B cell (primary cell): ENCODE results near the gene ATP11C. TPM values are rescaled to one million over a fixed set of nuclear protein-coding genes. Genes with fewer than 3 reads are reported as not detected.

Experiments used
- ATAC-seq: fragments of 200-7000 bp; cut with Tn5 transposase; one replicate; pipeline ENCODE4 v1.10.0; 2021; ENCODE audit warnings: low read depth, mild to moderate bottlenecking, moderate number of reproducible peaks, moderate library complexity
- CTCF ChIA-PET: fragments of 350-600 bp; sonication (Branson Sonifier 250); formaldehyde crosslinking; loops from one replicate; lab custom pipeline; 2021; ENCODE audit warnings: antibody characterized with exemption, inconsistent platforms; lab: Charles Lee
- POLR2A ChIA-PET: fragments of 350-600 bp; sonication (Branson Sonifier 250); formaldehyde crosslinking; loops from one replicate; lab custom pipeline; 2021; ENCODE audit warnings: antibody characterized with exemption; lab: Charles Lee
- DNase-seq: peaks from one replicate; pipeline ENCODE4 v3.0.0; 2013
- H2AFZ ChIP-seq: 2 replicates; pipeline ENCODE4 v1.6.1; 2012; ENCODE audit warnings: mild to moderate bottlenecking, low read depth, low read length; ENCODE audit not compliant: insufficient read depth, poor library complexity, severe bottlenecking
- H3K27ac ChIP-seq, 2 donors: 1 replicate in 1 of 2; 2 replicates in 1 of 2; pipeline ENCODE4 v1.5.1; 2012 to 2013; ENCODE audit warnings: low read length in 2 of 2, mild to moderate bottlenecking in 2 of 2, moderate library complexity in 1 of 2
- H3K27me3 ChIP-seq, 4 experiments: fragments of 200-600 bp in 1 of 4; sonication (generic) in 1 of 4; replicated peaks in 1 of 4; 1 replicate in 2 of 4; 2 replicates in 2 of 4; pipeline versions ENCODE4 v1.6.1 to v1.7.0; 2013 to 2016; ENCODE audit warnings: low read length in 3 of 4, mild to moderate bottlenecking in 2 of 4, mixed read lengths in 1 of 4, moderate library complexity in 1 of 4; ENCODE audit not compliant: insufficient read depth in 4 of 4, control insufficient read depth in 3 of 4; ENCODE audit errors: control extremely low read depth in 1 of 4
- H3K36me3 ChIP-seq, 2 experiments: replicated peaks in 1 of 2; 1 replicate in 1 of 2; 2 replicates in 1 of 2; pipeline versions ENCODE4 v1.6.1 to v1.7.1; 2013; ENCODE audit warnings: low read length in 1 of 2; ENCODE audit not compliant: insufficient read depth in 2 of 2, control insufficient read depth in 1 of 2; ENCODE audit errors: control extremely low read depth in 1 of 2, extremely low read depth in 1 of 2
- H3K4me1 ChIP-seq, 2 donors: fragments of 200-600 bp in 1 of 2; sonication (generic) in 1 of 2; 1 replicate in 1 of 2; 2 replicates in 1 of 2; pipeline versions ENCODE4 v1.5.1 to v1.6.1; 2013 to 2017; ENCODE audit warnings: low read length in 2 of 2; ENCODE audit not compliant: control insufficient read depth in 2 of 2, insufficient read depth in 2 of 2
- H3K4me2 ChIP-seq: replicated peaks from 2 replicates; pipeline ENCODE3; 2012; ENCODE audit warnings: mild to moderate bottlenecking, low read depth, low read length; ENCODE audit not compliant: poor library complexity, severe bottlenecking
- H3K4me3 ChIP-seq, 5 experiments: fragments of 200-600 bp in 1 of 5; sonication (generic) in 1 of 5; 1 replicate in 3 of 5; 2 replicates in 2 of 5; pipeline versions ENCODE4 v1.5.1 to v1.7.0; 2011 to 2016; ENCODE audit warnings: low read length in 4 of 5, mild to moderate bottlenecking in 4 of 5, low read depth in 2 of 5, control low read depth in 1 of 5, moderate library complexity in 1 of 5; ENCODE audit not compliant: insufficient read depth in 1 of 5; ENCODE audit errors: control extremely low read depth in 1 of 5, extremely low read depth in 1 of 5
- H3K79me2 ChIP-seq: fragments of 200-600 bp; sonication (generic); one replicate; pipeline ENCODE4 v1.6.0; 2016; ENCODE audit warnings: low read length; ENCODE audit not compliant: control insufficient read depth, insufficient read depth
- H3K9ac ChIP-seq: fragments of 200-600 bp; sonication (generic); 2 replicates; pipeline ENCODE4 v1.6.1; 2017; ENCODE audit warnings: mild to moderate bottlenecking, low read length, moderate library complexity
- H3K9me3 ChIP-seq, 3 donors: one replicate each; pipeline versions ENCODE4 v1.6.1 to v1.7.1; 2013; ENCODE audit warnings: low read length in 2 of 3; ENCODE audit not compliant: control insufficient read depth in 2 of 3, insufficient read depth in 1 of 3; ENCODE audit errors: control extremely low read depth in 1 of 3
- H4K20me1 ChIP-seq: 2 replicates; pipeline ENCODE4 v1.6.0; 2012; ENCODE audit warnings: mild to moderate bottlenecking, low read length; ENCODE audit not compliant: insufficient read depth, control insufficient read depth, poor library complexity, severe bottlenecking
- H3K27ac Mint-ChIP-seq: one replicate; pipeline ENCODE4 v1.8.0; 2021; ENCODE audit warnings: mixed read lengths
- H3K27me3 Mint-ChIP-seq: one replicate; pipeline ENCODE4 v1.8.0; 2021; ENCODE audit warnings: mixed read lengths
- H3K4me1 Mint-ChIP-seq: one replicate; pipeline ENCODE4 v1.8.0; 2021; ENCODE audit warnings: mixed read lengths
- H3K4me3 Mint-ChIP-seq: one replicate; pipeline ENCODE4 v1.8.0; 2021; ENCODE audit warnings: mixed read lengths
- H3K9me3 Mint-ChIP-seq: one replicate; pipeline ENCODE4 v1.8.0; 2022; ENCODE audit warnings: mixed read lengths; ENCODE audit not compliant: insufficient read depth
- CTCF ChIP-seq: fragments of 200-600 bp; IDR thresholded peaks from one replicate; pipeline ENCODE4 v1.8.0; 2022; ENCODE audit warnings: antibody characterized with exemption, mild to moderate bottlenecking
- EZH2 ChIP-seq: IDR thresholded peaks from 2 replicates; pipeline ENCODE4 v1.6.1; 2012; ENCODE audit warnings: borderline replicate concordance, low read depth, mild to moderate bottlenecking, moderate library complexity, low read length; ENCODE audit not compliant: insufficient read depth, poor library complexity, severe bottlenecking
- WGBS: methylation state at CpG from one replicate; pipeline ENCODE4 v1.1.5; 2013; ENCODE audit warnings: missing lambda C conversion rate; ENCODE audit not compliant: insufficient coverage; 5-methylcytosine and 5-hydroxymethylcytosine counted together
- intact Hi-C: fragments of 100-400 bp; cut with micrococcal nuclease; formaldehyde crosslinking; loops from one replicate; pipeline ENCODE4 v1.10.0; 2022
- polyA plus RNA-seq: library from polyadenylated mRNA; depleted of rRNA; stranded (reverse); fragments of >200 nt; gene quantifications from 2 replicates; pipeline ENCODE4 v1.2.3, GENCODE V29; 2012
- total RNA-seq, 2 donors: library from RNA; stranded (reverse); fragments of 120-200 nt in 1 of 2; gene quantifications; 1 replicate in 1 of 2; 2 replicates in 1 of 2; pipeline versions ENCODE4 v1.2.3 to v1.2.4, GENCODE V29; 2013 to 2022

ATP11C gene
- total and polyA plus RNA-seq, 2 donors (not counting 1 experiment from before 2014, with no cell fraction given), result 8.5 to 29.2 TPM

GRCh38 chrX:139949703-139950102 lies 16.9 kb upstream of the ATP11C start:
- Histone ChIP-seq H3K4me3 (no peak overlapping the region), H3K27ac (no peak overlapping the region), H3K79me2 (no peaks in the 10 kb centered on the region), H3K4me2 (no peak overlapping the region), H2AFZ (no peak overlapping the region), H3K9me3 (no peaks in the 10 kb centered on the region), H3K27me3 (no peaks in the 10 kb centered on the region), H3K4me1 (no peaks in the 10 kb centered on the region), H4K20me1 (no peaks in the 10 kb centered on the region), H3K9ac (no peak overlapping the region), H3K36me3 (no peaks in the 10 kb centered on the region)
- DNase-seq, result no peak
- POLR2A ChIA-PET, result no interaction called here
- Mint-ChIP-seq H3K27me3 (no peaks in the 10 kb centered on the region), H3K27ac (no peak overlapping the region), H3K9me3 (no peaks in the 10 kb centered on the region), H3K4me3 (no peak overlapping the region), H3K4me1 (no peaks in the 10 kb centered on the region)
- 93% methylated on average over 2 of the region's 3 CpGs for WGBS
- CTCF ChIA-PET, result no interaction called here
- intact Hi-C loops, result no loop called here
- no peak for ATAC-seq
- TF ChIP-seq CTCF (no peak), EZH2 (no peak)

- H3K36me3 ChIP-seq, result no peaks in the 10 kb centered on the region
- TF ChIP-seq CTCF (no peak), EZH2 (no peak)
- Mint-ChIP-seq H3K27ac (no peak overlapping the region), H3K9me3 (no peaks in the 10 kb centered on the region), H3K4me1 (no peaks in the 10 kb centered on the region), H3K27me3 (no peaks in the 10 kb centered on the region), H3K4me3 (no peak overlapping the region)
- ChIA-PET POLR2A (no interaction called here), CTCF (no interaction called here)
- no peak overlapping the region for H3K27ac ChIP-seq
- no peak overlapping the region for H3K9ac ChIP-seq
- no peak overlapping the region for H3K4me3 ChIP-seq
- no peaks in the 10 kb centered on the region for H3K27me3 ChIP-seq
- H3K4me1 ChIP-seq, result no peaks in the 10 kb centered on the region
- H3K9me3 ChIP-seq, result no peaks in the 10 kb centered on the region
- no peaks in the 10 kb centered on the region for H4K20me1 ChIP-seq
- WGBS, result no CpG with 5 or more reads among the region's 3 CpGs
- H3K79me2 ChIP-seq, result no peaks in the 10 kb centered on the region
- ATAC-seq, result no peak
- no peak overlapping the region for H2AFZ ChIP-seq
- DNase-seq, result no peak
- intact Hi-C loops, result no loop called here
- no peak overlapping the region for H3K4me2 ChIP-seq
Observed at GRCh38 chrX:139945075-139945474, 12.2 kb upstream of the ATP11C start.
